Measurements from ENCODE around the gene CELSR1. TPM values are rescaled to one million over a fixed set of nuclear protein-coding genes. Genes with fewer than 3 reads are reported as not detected.

CELSR1 gene
- total RNA-seq, 1 experiment from 2014 or later: 19.6 TPM

GRCh38 chr22:46467006-46467405 is 70.4 kb downstream of the CELSR1 start:
- ChIA-PET CTCF (no interaction called here), POLR2A (no interaction called here), RAD21 (ENCODE audit: low non-redundant PET in 1 of 2, low total read pairs in 2 of 2, uncharacterized antibody in 2 of 2, unreplicated experiment in 2 of 2) (no interaction called here)
- H3K79me2 ChIP-seq (ENCODE audit: insufficient read depth, low read length): no peaks in the 10 kb centered on the region
- no peaks in the 10 kb centered on the region for H3K9me3 ChIP-seq (ENCODE audit: control insufficient read depth in 1 of 2, insufficient read depth in 1 of 2, low read depth in 1 of 2, low read length in 2 of 2)
- no peak overlapping the region for H3K9ac ChIP-seq (ENCODE audit: low read length)
- TF ChIP-seq SIN3A (IDR thresholded peaks at IDR 0.05; ENCODE audit: low read depth) (no peak), ATF3 (IDR thresholded peaks at IDR 0.05) (no peak), ELF1 (IDR thresholded peaks at IDR 0.05; ENCODE audit: borderline replicate concordance, low read depth) (no peak), TCF7L2 (IDR thresholded peaks at IDR 0.05; ENCODE audit: borderline replicate concordance, extremely low read depth, insufficient read depth, insufficient read length) (no peak), EZH2phosphoT487 (IDR thresholded peaks at IDR 0.05; ENCODE audit: borderline replicate concordance) (no peak), JUND (IDR thresholded peaks at IDR 0.05) (no peak), POLR2A (IDR thresholded peaks at IDR 0.05; ENCODE audit: borderline replicate concordance, extremely low read depth, insufficient read depth, insufficient read length) (no peak), EZH2 (IDR thresholded peaks at IDR 0.05) (no peak), EGR1 (IDR thresholded peaks at IDR 0.05; ENCODE audit: low read depth) (no peak), RAD21 (IDR thresholded peaks at IDR 0.05; ENCODE audit: low read depth) (no peak), POLR2AphosphoS5 (IDR thresholded peaks at IDR 0.05; ENCODE audit: low read depth, low read length) (no peak), MAX (IDR thresholded peaks at IDR 0.05) (no peak), ZFX (IDR thresholded peaks at IDR 0.05) (no peak), SRF (IDR thresholded peaks at IDR 0.05; ENCODE audit: low read depth) (no peak), CEBPB (IDR thresholded peaks at IDR 0.05; ENCODE audit: low read depth) (no peak)
- H3K4me1 ChIP-seq (ENCODE audit: control insufficient read depth in 1 of 2, insufficient read depth in 2 of 2, low read length in 2 of 2): peaks cover 28 to 49% of the 10 kb centered on the region in 2 experiments
- no peaks in the 10 kb centered on the region for H3K27me3 ChIP-seq (ENCODE audit: insufficient read depth, low read length)
- no peak overlapping the region for H3K4me2 ChIP-seq (ENCODE audit: low read length)
- intact Hi-C loops (cut with micrococcal nuclease): no loop called here
- no peak for DNase-seq (ENCODE audit: low read depth, low spot score)
- 0 out of 4 replicates have a peak, but pooled peaks cover 0 to 5% of the 10 kb centered on the region in 2 experiments for H3K36me3 ChIP-seq (ENCODE audit: control insufficient read depth in 1 of 2, insufficient read depth in 2 of 2, low read length in 2 of 2)
- no peaks in the 10 kb centered on the region for H3K9me2 ChIP-seq (ENCODE audit: insufficient read depth)
- no peaks in the 10 kb centered on the region for H4K20me1 ChIP-seq (ENCODE audit: insufficient read depth)
- no peak overlapping the region for H3K27ac ChIP-seq (ENCODE audit: low read depth, low read length)
- no peak overlapping the region for H3K4me3 ChIP-seq (replicated peaks in 1 of 2; ENCODE audit: low read depth in 1 of 2, low read length in 2 of 2)
- ATAC-seq: no peak
- no TSS peak for BruUV-seq (replicated peaks)
- no peak overlapping the region for H2AFZ ChIP-seq (ENCODE audit: low read depth, low read length, poor library complexity, severe bottlenecking)
